NCI-H526 (cell line): Measurements from ENCODE around the gene DUSP3.

Experiments used
- DNase-seq, 2 experiments: peaks; one replicate each; lab custom pipeline; 2025; lab: John Stamatoyannopoulos, UW

Gene DUSP3

GRCh38 chr17:43778337-43779144, at the start of gene DUSP3:
Gene DUSP3, minus strand, starts transcription at chr17:43778977. Its CDS starts 53 bp downstream, at chr17:43778924.
- peak; percentile 36 to 79 for DNase-seq

GRCh38 chr17:43827596-43827995, 48.8 kb upstream of the DUSP3 start:
- DNase-seq: no peak

GRCh38 chr17:43826206-43826605, 47.4 kb upstream of the DUSP3 start:
- no peak for DNase-seq

GRCh38 chr17:43825567-43825966, 46.8 kb upstream of the DUSP3 start:
- no peak for DNase-seq

- no peak for DNase-seq
These were observed 44.7 kb upstream of the DUSP3 start for GRCh38 chr17:43823350-43824084.

- no peak for DNase-seq
These were observed 43.9 kb upstream of the DUSP3 start for GRCh38 chr17:43822570-43823190.

- DNase-seq: no peak
These were observed 42.0 kb upstream of the DUSP3 start for GRCh38 chr17:43820759-43821158.

GRCh38 chr17:43818966-43819365, 40.2 kb upstream of the DUSP3 start:
- DNase-seq: no peak

- DNase-seq: no peak
These were observed 39.0 kb upstream of the DUSP3 start for GRCh38 chr17:43817826-43818225.

- DNase-seq: no peak
These were observed 37.9 kb upstream of the DUSP3 start for GRCh38 chr17:43816336-43817320.

GRCh38 chr17:43814714-43815113, 35.9 kb upstream of the DUSP3 start:
- no peak for DNase-seq

- DNase-seq: no peak
These were observed 35.2 kb upstream of the DUSP3 start for GRCh38 chr17:43814026-43814425.

GRCh38 chr17:43813386-43813785, 34.6 kb upstream of the DUSP3 start:
- no peak for DNase-seq

GRCh38 chr17:43812396-43813265, 33.9 kb upstream of the DUSP3 start:
- no peak for DNase-seq

GRCh38 chr17:43810823-43811222, 32.0 kb upstream of the DUSP3 start:
- DNase-seq: no peak

- no peak for DNase-seq
These were observed 31.5 kb upstream of the DUSP3 start for GRCh38 chr17:43810226-43810715.

GRCh38 chr17:43809121-43809520, 30.3 kb upstream of the DUSP3 start:
- DNase-seq: peak; percentile 78 to 79

GRCh38 chr17:43808076-43808475, 29.3 kb upstream of the DUSP3 start:
- DNase-seq: no peak

- DNase-seq: no peak
These were observed 26.3 kb upstream of the DUSP3 start for GRCh38 chr17:43805117-43805516.

GRCh38 chr17:43803758-43804157, 25.0 kb upstream of the DUSP3 start:
- no peak for DNase-seq
